Naive thymus-derived CD4-positive, alpha-beta T cell (primary cell): Measurements from ENCODE around the gene PTTG1IP. TPM values are rescaled to one million over a fixed set of nuclear protein-coding genes. Genes with fewer than 3 reads are reported as not detected.

Experiments
- ATAC-seq: fragments of 150-1000 bp; cut with Tn5 transposase; 2 replicates; pipeline ENCODE4 v1.10.0; 2021; ENCODE audit warnings: mild to moderate bottlenecking, moderate library complexity
- CTCF ChIA-PET: fragments of 350-600 bp; sonication (Branson Sonifier 250); formaldehyde crosslinking; loops from one replicate; lab custom pipeline; 2021; ENCODE audit warnings: antibody characterized with exemption; lab: Charles Lee
- POLR2A ChIA-PET: fragments of 350-600 bp; sonication (Branson Sonifier 250); formaldehyde crosslinking; loops from one replicate; lab custom pipeline; 2021; ENCODE audit warnings: antibody characterized with exemption, inconsistent platforms; lab: Charles Lee
- DNase-seq, 9 donors: peaks; one replicate each; pipeline versions ENCODE4 v3.0.0 to v3.0.0-alpha.2; 2020 to 2022; ENCODE audit warnings: mixed read lengths in 1 of 9
- H3K27ac ChIP-seq: one replicate; pipeline ENCODE4 v1.7.0; 2013; ENCODE audit warnings: mild to moderate bottlenecking, low read depth, low read length, moderate library complexity
- H3K27me3 ChIP-seq, 2 donors: one replicate each; pipeline ENCODE4 v1.7.0; 2013; ENCODE audit warnings: low read length in 2 of 2, mild to moderate bottlenecking in 2 of 2, moderate library complexity in 2 of 2; ENCODE audit not compliant: control insufficient read depth in 2 of 2, insufficient read depth in 2 of 2
- H3K36me3 ChIP-seq, 3 experiments: 1 replicate in 2 of 3; 2 replicates in 1 of 3; pipeline ENCODE4 v1.7.0; 2013; ENCODE audit warnings: low read length in 3 of 3, mild to moderate bottlenecking in 3 of 3, moderate library complexity in 1 of 3; ENCODE audit not compliant: insufficient read depth in 3 of 3, control insufficient read depth in 2 of 3
- H3K4me1 ChIP-seq, 2 donors: one replicate each; pipeline ENCODE4 v1.7.0; 2013; ENCODE audit warnings: low read length in 2 of 2, mild to moderate bottlenecking in 2 of 2, moderate library complexity in 1 of 2; ENCODE audit not compliant: control insufficient read depth in 2 of 2, insufficient read depth in 2 of 2
- H3K4me3 ChIP-seq: 2 replicates; pipeline ENCODE4 v1.7.0; 2013; ENCODE audit warnings: mild to moderate bottlenecking, low read length
- H3K9me3 ChIP-seq, 3 experiments: 1 replicate in 2 of 3; 2 replicates in 1 of 3; pipeline ENCODE4 v1.7.0; 2013; ENCODE audit warnings: low read length in 3 of 3; ENCODE audit not compliant: control insufficient read depth in 2 of 3
- H3K27ac Mint-ChIP-seq, 9 donors: one replicate each; pipeline ENCODE4 v1.8.0; 2020 to 2022; ENCODE audit warnings: mixed read lengths in 9 of 9, mild to moderate bottlenecking in 8 of 9, moderate library complexity in 5 of 9, inconsistent platforms in 2 of 9
- H3K27me3 Mint-ChIP-seq, 5 donors: one replicate each; pipeline ENCODE4 v1.8.0; 2021 to 2022; ENCODE audit warnings: mixed read lengths in 5 of 5, mild to moderate bottlenecking in 1 of 5
- H3K36me3 Mint-ChIP-seq, 5 donors: one replicate each; pipeline ENCODE4 v1.8.0; 2020 to 2022; ENCODE audit warnings: mixed read lengths in 5 of 5, mild to moderate bottlenecking in 3 of 5, inconsistent platforms in 1 of 5
- H3K4me1 Mint-ChIP-seq, 7 donors: one replicate each; pipeline ENCODE4 v1.8.0; 2020 to 2022; ENCODE audit warnings: mixed read lengths in 7 of 7, mild to moderate bottlenecking in 3 of 7, inconsistent platforms in 1 of 7
- H3K4me3 Mint-ChIP-seq, 10 donors: one replicate each; pipeline ENCODE4 v1.8.0; 2020 to 2022; ENCODE audit warnings: mild to moderate bottlenecking in 10 of 10, mixed read lengths in 10 of 10, moderate library complexity in 6 of 10, inconsistent platforms in 2 of 10
- H3K9me3 Mint-ChIP-seq, 11 donors: one replicate each; pipeline ENCODE4 v1.8.0; 2020 to 2022; ENCODE audit warnings: mixed read lengths in 11 of 11, mild to moderate bottlenecking in 4 of 11, inconsistent platforms in 1 of 11, moderate library complexity in 1 of 11
- intact Hi-C, 2 donors: fragments of 100-400 bp; cut with micrococcal nuclease; formaldehyde crosslinking; loops; one replicate each; pipeline ENCODE4 v1.15.1; 2023
- polyA plus RNA-seq, 2 donors: library from polyadenylated mRNA; unstranded; fragments of 300-500 nt; fragmentation: Illumina TruSeq; gene quantifications; one replicate each; pipeline ENCODE4 v1.2.3, GENCODE V29; 2021
- total RNA-seq, 6 experiments: library from RNA in 5 of 6; stranded (reverse) in 5 of 6; gene quantifications; 1 replicate in 5 of 6; 2 replicates in 1 of 6; pipeline ENCODE4 v1.2.3 and lab custom pipeline; 2021 to 2026

The PTTG1IP gene
- total and polyA plus RNA-seq, 7 experiments from 2014 or later, result 60.9 to 122 (median 92.5) TPM

DNA sequence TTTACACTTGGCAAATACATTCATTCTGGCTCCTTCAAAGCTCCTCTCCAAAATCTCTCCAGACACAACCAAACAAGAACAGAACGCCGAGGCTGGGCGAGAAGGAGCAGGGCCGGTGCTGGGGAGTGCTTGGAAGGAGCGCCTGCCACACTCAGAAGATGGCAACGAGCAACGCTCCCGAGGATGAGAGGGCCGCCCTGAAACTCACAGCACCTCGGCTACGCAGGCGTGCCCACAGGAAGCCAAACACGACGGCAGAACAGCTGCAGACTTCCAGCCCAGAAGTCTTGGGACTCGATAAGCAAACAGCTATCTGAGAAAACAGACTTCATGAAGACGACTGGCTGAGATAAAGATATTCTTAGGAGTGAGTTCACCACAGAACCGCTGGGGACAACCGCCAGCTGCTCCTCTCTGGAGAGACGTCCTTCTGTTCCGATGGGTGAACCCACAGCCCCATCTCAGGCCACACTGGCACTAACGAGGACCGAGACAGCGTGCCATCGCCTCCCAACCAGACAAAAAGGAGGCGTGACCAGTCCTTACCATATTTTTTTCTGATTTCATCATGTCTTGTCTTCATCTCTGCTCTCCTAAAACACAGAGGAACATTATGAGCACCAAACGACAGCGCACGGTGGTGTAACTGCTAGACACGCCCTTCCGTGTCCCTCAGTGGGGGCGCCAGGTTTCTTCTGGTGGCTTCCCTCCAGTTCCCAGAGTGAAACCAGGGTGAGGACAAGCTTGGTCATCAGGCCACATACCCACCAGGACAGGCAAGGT, 18.6 kb downstream of the PTTG1IP start:
- POLR2A ChIA-PET, result interaction anchor here (0.8 to 0.9 kb wide), 4 partner anchors 19 to 516 kb away, joined by 3 to 6 read pairs (median 3); partner anchors contain the start of genes CFAP410 and PTTG1IP
- H3K4me1 Mint-ChIP-seq, result peaks cover 32 to 72% (median 57%) of the 10 kb centered on the region in 7 donors
- H3K27ac Mint-ChIP-seq, result peak overlapping the region; percentile 52 to 94 (median 87)
- Histone ChIP-seq H3K27me3 (no peaks in the 10 kb centered on the region), H3K36me3 (peaks cover 17 to 88% (median 17%) of the 10 kb centered on the region in 3 experiments), H3K4me3 (no peak overlapping the region), H3K9me3 (no peaks in the 10 kb centered on the region), H3K27ac (peak overlapping the region; percentile 63), H3K4me1 (peaks cover 0 to 42% of the 10 kb centered on the region in 2 donors)
- H3K27me3 Mint-ChIP-seq, result no peaks in the 10 kb centered on the region
- peak in 6 of 9 donors; percentile 36 to 57 (median 42) for DNase-seq
- peak overlapping the region; percentile 37 to 70 (median 60) for H3K4me3 Mint-ChIP-seq
- intact Hi-C loops, result no loop called here
- peak; percentile 56 for ATAC-seq
- no peaks in the 10 kb centered on the region for H3K9me3 Mint-ChIP-seq
- peaks cover 7 to 49% (median 11%) of the 10 kb centered on the region in 5 donors for H3K36me3 Mint-ChIP-seq
- CTCF ChIA-PET, result no interaction called here

DNA sequence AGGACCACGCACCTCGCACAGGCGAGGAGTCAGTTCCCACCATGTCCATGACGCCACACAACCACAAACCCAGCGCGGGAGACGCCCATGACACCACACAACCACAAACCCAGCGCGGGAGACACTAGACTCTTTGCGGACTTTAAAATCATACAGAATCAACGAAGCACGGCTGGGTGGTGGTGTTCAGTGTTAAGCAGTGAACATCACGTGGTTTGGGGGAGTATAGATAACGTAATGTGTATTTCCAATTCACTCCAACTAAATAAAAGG, 19.2 kb downstream of the PTTG1IP start:
- H3K27me3 Mint-ChIP-seq, result no peaks in the 10 kb centered on the region
- peak overlapping the region; percentile 63 for H3K27ac ChIP-seq
- CTCF ChIA-PET, result no interaction called here
- peaks cover 7 to 47% (median 11%) of the 10 kb centered on the region in 5 donors for H3K36me3 Mint-ChIP-seq
- ATAC-seq (peak; percentile 43), DNase-seq (peak in 2 of 9 donors; percentile 27 to 31)
- POLR2A ChIA-PET, result interaction anchor here (0.9 kb wide), 1 partner anchor 515 kb away, joined by 3 read pairs; the partner anchor contains the start of gene CFAP410
- H3K27ac Mint-ChIP-seq, result peak overlapping the region in 8 of 9 donors; percentile 78 to 94 (median 90)
- H3K4me3 Mint-ChIP-seq, result peak overlapping the region; percentile 37 to 70 (median 60)
- peaks cover 15 to 88% (median 15%) of the 10 kb centered on the region in 3 experiments for H3K36me3 ChIP-seq
- peaks cover 30 to 68% (median 57%) of the 10 kb centered on the region in 7 donors for H3K4me1 Mint-ChIP-seq
- H3K4me3 ChIP-seq, result no peak overlapping the region
- intact Hi-C loops, result no loop called here
- H3K4me1 ChIP-seq, result peaks cover 0 to 42% of the 10 kb centered on the region in 2 donors
- H3K27me3 ChIP-seq, result no peaks in the 10 kb centered on the region
- no peaks in the 10 kb centered on the region for H3K9me3 Mint-ChIP-seq
- no peaks in the 10 kb centered on the region for H3K9me3 ChIP-seq

DNA sequence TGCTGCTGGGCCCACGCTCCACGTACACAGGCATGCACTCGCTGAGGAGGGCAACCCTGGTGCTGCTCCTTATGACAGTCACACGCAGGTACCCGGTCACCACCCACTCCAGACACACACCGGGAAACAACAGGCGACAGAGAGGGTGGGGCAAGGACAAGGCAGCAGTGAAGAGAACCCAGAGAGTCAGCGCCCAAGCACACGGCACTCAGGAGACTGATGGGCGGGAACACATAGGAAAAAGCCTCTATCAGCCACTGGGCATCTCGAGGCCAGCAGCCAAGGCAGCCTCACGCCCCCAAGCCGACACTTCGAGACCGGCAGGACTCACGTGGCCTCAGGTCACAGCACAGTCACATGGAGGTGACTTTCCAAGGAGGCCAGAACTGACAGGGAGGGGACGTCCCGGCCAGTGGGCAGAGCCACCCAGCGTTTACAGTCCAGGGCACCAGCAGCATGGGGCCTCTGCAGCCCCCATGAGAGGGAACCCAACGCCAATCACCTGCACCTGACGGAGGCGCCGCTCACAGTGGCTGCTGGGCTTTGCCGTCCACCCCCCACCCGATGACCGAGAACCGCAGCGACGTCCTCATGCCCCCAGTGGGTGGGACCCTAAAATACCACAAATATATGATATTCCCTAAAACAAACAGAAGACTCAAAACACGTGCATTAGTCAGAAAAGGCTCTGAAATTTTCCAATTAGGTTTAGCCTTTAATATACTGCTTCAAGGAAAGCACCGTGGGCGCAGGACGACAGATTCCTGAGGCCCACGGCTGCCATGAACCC, 19.7 kb downstream of the PTTG1IP start:
- H3K9me3 ChIP-seq, result no peaks in the 10 kb centered on the region
- H3K4me1 Mint-ChIP-seq, result peaks cover 30 to 65% (median 57%) of the 10 kb centered on the region in 7 donors
- peak overlapping the region in 8 of 9 donors; percentile 78 to 94 (median 90) for H3K27ac Mint-ChIP-seq
- H3K9me3 Mint-ChIP-seq, result no peaks in the 10 kb centered on the region
- no peaks in the 10 kb centered on the region for H3K27me3 ChIP-seq
- POLR2A ChIA-PET, result interaction anchor here (0.7 to 0.9 kb wide), 2 partner anchors 441 to 515 kb away, joined by 3 read pairs; partner anchors contain the start of gene CFAP410
- H3K27ac ChIP-seq, result peak overlapping the region; percentile 63
- peaks cover 11 to 88% (median 12%) of the 10 kb centered on the region in 3 experiments for H3K36me3 ChIP-seq
- no peak overlapping the region for H3K4me3 ChIP-seq
- no peak for ATAC-seq
- peaks cover 7 to 43% (median 11%) of the 10 kb centered on the region in 5 donors for H3K36me3 Mint-ChIP-seq
- H3K27me3 Mint-ChIP-seq, result no peaks in the 10 kb centered on the region
- CTCF ChIA-PET, result no interaction called here
- H3K4me3 Mint-ChIP-seq, result peak overlapping the region in 8 of 10 donors; percentile 42 to 70 (median 64)
- peaks cover 0 to 42% of the 10 kb centered on the region in 2 donors for H3K4me1 ChIP-seq
- intact Hi-C loops, result no loop called here
- DNase-seq, result no peak

DNA sequence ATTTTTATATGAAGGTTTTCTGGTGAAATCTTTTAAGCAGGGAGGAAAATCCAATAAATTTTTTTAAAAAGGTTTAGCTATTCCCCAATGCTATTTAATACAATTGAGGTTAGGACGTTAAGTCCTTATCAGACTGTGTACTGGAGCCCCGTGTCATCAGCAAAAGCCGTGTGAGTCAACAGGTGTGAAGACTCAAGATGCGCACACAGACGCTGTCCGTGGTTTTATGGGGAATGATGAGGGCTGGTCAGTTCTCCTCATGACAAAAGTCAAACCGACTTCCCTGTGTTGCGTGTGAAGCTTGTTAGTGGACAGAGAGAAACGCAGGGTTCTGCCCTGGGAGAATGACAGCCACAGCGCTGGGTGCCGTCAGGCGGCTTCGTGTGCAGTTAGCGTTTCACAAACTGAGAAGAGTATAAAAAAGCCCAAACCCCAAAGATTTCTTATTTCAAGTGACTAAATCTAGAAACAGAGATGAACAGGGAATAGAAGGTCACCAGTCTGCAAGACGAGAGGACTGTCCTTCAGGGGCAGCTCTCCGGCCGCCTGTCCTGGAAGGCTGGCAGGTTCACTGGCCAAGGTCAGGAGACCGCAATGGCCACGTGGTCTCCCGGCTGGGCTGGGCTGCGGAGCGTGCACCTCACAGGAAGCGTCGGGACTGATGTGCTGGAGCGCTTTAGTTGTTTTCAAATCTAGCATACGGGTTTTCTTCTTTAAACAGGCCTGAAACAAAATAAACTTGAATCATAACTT, 22.4 kb downstream of the PTTG1IP start:
- peaks cover under 1 to 47% of the 10 kb centered on the region in 2 donors for H3K4me1 ChIP-seq
- H3K4me3 Mint-ChIP-seq, result peak overlapping the region in 9 of 10 donors; percentile 29 to 68 (median 53)
- H3K36me3 ChIP-seq, result peaks cover 11 to 64% (median 12%) of the 10 kb centered on the region in 3 experiments
- peak overlapping the region; percentile 53 for H3K27ac ChIP-seq
- no peak overlapping the region for H3K4me3 ChIP-seq
- peaks cover 5 to 28% (median 10%) of the 10 kb centered on the region in 5 donors for H3K36me3 Mint-ChIP-seq
- ChIA-PET CTCF (interaction anchor here (0.6 kb wide), 1 partner anchor 58 kb away, joined by 3 read pairs; no protein-coding TSS in a partner anchor), POLR2A (interaction anchor here (0.9 to 1.7 kb wide), 5 partner anchors 10 to 68 kb away, joined by 3 to 4 read pairs (median 3); no protein-coding TSS in a partner anchor)
- peak overlapping the region; percentile 23 to 94 (median 87) for H3K27ac Mint-ChIP-seq
- H3K27me3 ChIP-seq, result no peaks in the 10 kb centered on the region
- no peaks in the 10 kb centered on the region for H3K9me3 Mint-ChIP-seq
- H3K9me3 ChIP-seq, result no peaks in the 10 kb centered on the region
- peaks cover 38 to 64% (median 55%) of the 10 kb centered on the region in 7 donors for H3K4me1 Mint-ChIP-seq
- intact Hi-C loops, result loop anchor here in 1 of 2 donors (1.0 kb wide), 1 partner anchor 34 kb away; no protein-coding TSS in a partner anchor
- no peaks in the 10 kb centered on the region for H3K27me3 Mint-ChIP-seq
- ATAC-seq (no peak), DNase-seq (peak in 1 of 9 donors; percentile 21)

DNA sequence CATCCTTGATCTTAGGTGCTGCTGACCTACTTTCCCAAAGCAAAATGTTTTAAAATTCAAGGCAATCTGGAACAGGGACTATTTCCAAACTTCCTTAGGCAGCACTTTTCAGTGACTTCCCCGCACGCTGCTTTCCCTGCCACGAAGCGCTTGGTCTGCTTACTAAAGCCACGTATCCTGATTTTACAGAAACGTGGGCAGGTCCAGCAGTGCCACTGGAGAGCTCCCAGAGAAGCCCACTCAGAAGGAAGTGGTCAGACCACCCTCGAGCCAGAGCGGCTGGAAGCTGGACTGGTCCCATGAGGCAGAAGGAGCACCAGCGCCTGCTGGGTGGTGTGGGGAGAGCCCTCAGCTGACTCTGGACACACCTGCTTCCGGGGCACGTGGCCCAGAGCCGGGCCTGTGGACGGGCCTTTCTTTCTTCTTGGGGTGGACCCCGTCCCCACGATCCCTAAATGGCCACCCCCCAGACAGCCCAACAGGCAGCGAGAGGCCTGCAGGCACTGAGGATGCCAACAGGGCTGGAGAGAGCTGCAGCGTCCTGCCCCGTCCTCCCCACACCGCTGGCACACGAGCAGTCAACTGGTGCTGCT, 23.2 kb downstream of the PTTG1IP start:
- peaks cover 38 to 62% (median 52%) of the 10 kb centered on the region in 7 donors for H3K4me1 Mint-ChIP-seq
- no peak overlapping the region for H3K4me3 ChIP-seq
- POLR2A ChIA-PET, result interaction anchor here (1.4 to 1.7 kb wide), 3 partner anchors 10 to 27 kb away, joined by 3 to 4 read pairs (median 3); no protein-coding TSS in a partner anchor

More for the DNA sequence above, 23.2 kb downstream of the PTTG1IP start:
- Histone ChIP-seq H3K36me3 (peaks cover 10 to 57% (median 11%) of the 10 kb centered on the region in 3 experiments), H3K27me3 (no peaks in the 10 kb centered on the region), H3K4me1 (peaks cover 6 to 51% of the 10 kb centered on the region in 2 donors), H3K27ac (no peak overlapping the region), H3K9me3 (no peaks in the 10 kb centered on the region)
- Mint-ChIP-seq H3K36me3 (peaks cover 0 to 24% (median 10%) of the 10 kb centered on the region in 5 donors), H3K9me3 (no peaks in the 10 kb centered on the region), H3K27me3 (no peaks in the 10 kb centered on the region), H3K4me3 (no peak overlapping the region), H3K27ac (peak overlapping the region in 6 of 9 donors; percentile 36 to 93 (median 87))
- ATAC-seq (no peak), DNase-seq (no peak)
- intact Hi-C loops, result no loop called here
- CTCF ChIA-PET, result interaction anchor here (0.6 kb wide), 1 partner anchor 57 kb away, joined by 3 read pairs; no protein-coding TSS in a partner anchor
